Measurements from ENCODE around the gene GSTM3. TPM values are rescaled to one million over a fixed set of nuclear protein-coding genes. Genes with fewer than 3 reads are reported as not detected.

GSTM3 gene
- total RNA-seq, 1 donor from 2014 or later = 29.7 TPM

DNA sequence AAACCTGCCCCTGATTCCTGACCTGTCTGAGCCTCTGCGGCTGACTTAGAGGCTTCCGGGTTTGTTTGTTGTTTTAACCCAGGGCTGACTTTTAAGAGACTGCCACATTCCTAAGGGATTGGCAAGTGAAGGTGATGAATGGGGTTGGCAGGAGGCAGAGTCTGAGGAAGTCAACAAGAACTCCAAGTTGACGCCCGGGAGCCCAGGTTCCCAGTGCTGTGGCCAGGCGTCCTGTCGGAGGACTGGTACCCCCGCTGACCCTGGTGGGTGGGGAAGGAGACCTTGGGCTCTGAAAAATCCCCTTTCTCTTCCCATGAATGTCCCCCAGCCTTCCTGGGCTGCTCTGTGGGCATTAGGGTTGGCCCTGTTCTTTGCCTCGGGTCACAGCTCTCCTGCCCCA lies 42.6 kb upstream of the GSTM3 start:
- no peaks in the 10 kb centered on the region for H3K27me3 ChIP-seq
- no peak overlapping the region for H3K4me3 ChIP-seq
- no peaks in the 10 kb centered on the region for H3K9me3 ChIP-seq
- TF ChIP-seq, protein P1, sequence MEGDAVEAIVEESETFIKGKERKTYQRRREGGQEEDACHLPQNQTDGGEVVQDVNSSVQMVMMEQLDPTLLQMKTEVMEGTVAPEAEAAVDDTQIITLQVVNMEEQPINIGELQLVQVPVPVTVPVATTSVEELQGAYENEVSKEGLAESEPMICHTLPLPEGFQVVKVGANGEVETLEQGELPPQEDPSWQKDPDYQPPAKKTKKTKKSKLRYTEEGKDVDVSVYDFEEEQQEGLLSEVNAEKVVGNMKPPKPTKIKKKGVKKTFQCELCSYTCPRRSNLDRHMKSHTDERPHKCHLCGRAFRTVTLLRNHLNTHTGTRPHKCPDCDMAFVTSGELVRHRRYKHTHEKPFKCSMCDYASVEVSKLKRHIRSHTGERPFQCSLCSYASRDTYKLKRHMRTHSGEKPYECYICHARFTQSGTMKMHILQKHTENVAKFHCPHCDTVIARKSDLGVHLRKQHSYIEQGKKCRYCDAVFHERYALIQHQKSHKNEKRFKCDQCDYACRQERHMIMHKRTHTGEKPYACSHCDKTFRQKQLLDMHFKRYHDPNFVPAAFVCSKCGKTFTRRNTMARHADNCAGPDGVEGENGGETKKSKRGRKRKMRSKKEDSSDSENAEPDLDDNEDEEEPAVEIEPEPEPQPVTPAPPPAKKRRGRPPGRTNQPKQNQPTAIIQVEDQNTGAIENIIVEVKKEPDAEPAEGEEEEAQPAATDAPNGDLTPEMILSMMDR (IDR thresholded peaks at IDR 0.05) = no peak
- no peak for DNase-seq
- peaks cover 22% of the 10 kb centered on the region for H3K4me1 ChIP-seq
- H3K27ac ChIP-seq = peak overlapping the region; percentile 7
- no peaks in the 10 kb centered on the region for H3K36me3 ChIP-seq
- peak; percentile 77 for ATAC-seq
- intact Hi-C loops (cut with DNase I) = no loop called here

DNA sequence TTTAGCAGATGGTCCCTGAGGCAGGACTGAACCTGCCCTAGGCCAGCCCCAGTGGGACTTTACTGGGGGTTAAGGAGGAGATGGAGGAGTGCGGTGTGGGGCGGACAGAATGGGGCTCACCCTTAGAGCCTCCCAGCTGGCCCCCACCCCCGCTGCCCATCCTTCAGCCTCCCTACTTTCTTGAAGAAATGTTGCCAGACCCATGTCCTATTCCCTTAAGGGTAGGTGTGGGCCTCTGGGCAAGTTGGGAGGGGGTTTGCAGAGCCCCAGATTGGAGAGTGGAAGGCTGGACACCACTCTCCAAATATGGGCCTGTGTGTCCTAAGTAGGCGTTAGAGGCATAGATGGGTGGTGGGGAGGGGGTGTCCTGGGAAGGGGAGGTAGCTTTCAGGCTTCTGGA lies 42.1 kb upstream of the GSTM3 start:
- intact Hi-C loops (cut with DNase I) = no loop called here
- DNase-seq (peak; percentile 60), ATAC-seq (no peak)
- Histone ChIP-seq H3K27me3 (no peaks in the 10 kb centered on the region), H3K4me3 (no peak overlapping the region), H3K36me3 (no peaks in the 10 kb centered on the region), H3K4me1 (peaks cover 22% of the 10 kb centered on the region), H3K27ac (peak overlapping the region; percentile 7), H3K9me3 (no peaks in the 10 kb centered on the region)
- TF ChIP-seq, protein P1 (IDR thresholded peaks at IDR 0.05) = no peak

DNA sequence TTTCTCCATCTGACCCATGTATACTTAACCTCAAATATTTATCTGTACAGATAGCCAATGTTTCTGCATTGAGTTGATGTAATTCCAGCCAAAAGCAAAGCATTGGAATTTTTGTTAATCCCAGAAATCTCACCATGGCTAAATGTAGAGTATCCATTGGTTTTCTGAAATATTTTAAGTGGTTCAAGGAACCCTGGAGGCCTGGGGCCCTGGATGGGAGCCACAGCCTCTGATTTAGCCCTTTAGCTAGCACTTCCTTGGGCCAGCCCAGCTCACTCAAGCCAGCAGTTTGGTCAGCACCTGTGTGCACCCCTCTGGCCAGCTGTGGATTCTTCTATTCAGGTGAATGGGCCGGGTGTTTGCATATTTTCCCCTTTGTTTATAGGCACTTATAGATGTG lies 41.7 kb upstream of the GSTM3 start:
- TF ChIP-seq, protein P1 (IDR thresholded peaks at IDR 0.05) = no peak
- Histone ChIP-seq H3K4me3 (no peak overlapping the region), H3K9me3 (no peaks in the 10 kb centered on the region), H3K27ac (peak overlapping the region; percentile 7), H3K36me3 (no peaks in the 10 kb centered on the region), H3K4me1 (peaks cover 22% of the 10 kb centered on the region), H3K27me3 (no peaks in the 10 kb centered on the region)
- DNase-seq (no peak), ATAC-seq (no peak)
- intact Hi-C loops (cut with DNase I) = no loop called here

DNA sequence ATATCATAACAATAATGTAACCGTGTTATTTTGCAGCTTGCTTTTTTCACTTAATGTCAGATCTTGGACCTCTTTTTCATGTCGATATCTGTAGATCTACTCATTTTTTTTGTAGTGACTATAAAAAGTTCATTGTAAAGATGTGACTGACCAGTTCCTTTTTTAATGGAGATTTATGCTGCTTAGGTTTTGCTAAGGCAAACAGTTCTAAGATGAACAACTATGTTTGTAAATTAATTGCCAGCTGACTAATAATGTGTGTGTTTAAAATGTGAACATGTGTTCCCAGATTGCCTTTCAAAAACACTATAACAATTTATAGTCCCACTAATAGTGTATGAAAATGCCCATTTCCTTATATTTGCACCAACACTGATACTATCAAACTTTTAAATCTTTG lies 41.0 kb upstream of the GSTM3 start:
- DNase-seq (no peak), ATAC-seq (no peak)
- H3K4me3 ChIP-seq = no peak overlapping the region
- H3K9me3 ChIP-seq = no peaks in the 10 kb centered on the region
- H3K27ac ChIP-seq = no peak overlapping the region
- H3K36me3 ChIP-seq = no peaks in the 10 kb centered on the region
- intact Hi-C loops (cut with DNase I) = no loop called here
- H3K27me3 ChIP-seq = no peaks in the 10 kb centered on the region
- TF ChIP-seq, protein P1 (IDR thresholded peaks at IDR 0.05) = no peak
- H3K4me1 ChIP-seq = peaks cover 22% of the 10 kb centered on the region

DNA sequence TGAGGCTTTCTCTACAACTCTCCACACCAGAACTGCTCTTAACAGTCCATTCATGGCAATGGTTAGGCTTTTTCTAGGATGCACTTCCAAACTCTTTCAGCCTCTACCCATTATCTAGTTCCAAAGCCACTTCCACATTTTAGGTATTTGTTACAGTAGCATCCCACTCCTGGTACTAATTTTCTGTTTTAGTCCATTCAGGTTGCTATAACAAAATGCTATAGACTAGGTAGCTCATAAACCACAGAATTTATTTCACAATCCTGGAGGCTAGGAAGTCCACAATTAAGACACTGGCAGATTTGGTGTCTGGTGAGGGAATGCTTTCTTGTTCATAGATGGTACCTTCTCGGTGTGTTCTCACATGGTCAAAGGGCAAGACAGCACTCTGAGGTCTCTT lies 40.1 kb upstream of the GSTM3 start:
- no peak overlapping the region for H3K4me3 ChIP-seq
- no peak for ATAC-seq
- intact Hi-C loops (cut with DNase I) = no loop called here

More for the DNA sequence above, 40.1 kb upstream of the GSTM3 start:
- Histone ChIP-seq H3K9me3 (no peaks in the 10 kb centered on the region), H3K27ac (no peak overlapping the region), H3K27me3 (no peaks in the 10 kb centered on the region), H3K4me1 (peaks cover 15% of the 10 kb centered on the region), H3K36me3 (no peaks in the 10 kb centered on the region)
- DNase-seq = no peak
- TF ChIP-seq, protein P1 (IDR thresholded peaks at IDR 0.05) = no peak
